Activated B cell treated with CpG ODN at 0.5 μM for 24 hours (primary cell): ENCODE results near the gene PGGT1B. TPM values are rescaled to one million over a fixed set of nuclear protein-coding genes. Genes with fewer than 3 reads are reported as not detected.
"Not testable (repeated sequence)": the region's sequence is repeated elsewhere in the genome, so short reads cannot be mapped to it uniquely, and the experiment has no call there.

ENCODE experiments used
- ATAC-seq: fragments of 200-7000 bp; cut with Tn5 transposase; one replicate; pipeline ENCODE4 v1.10.0; 2021; ENCODE audit warnings: low read depth, mild to moderate bottlenecking, moderate library complexity
- CTCF ChIA-PET: fragments of 350-600 bp; sonication (Branson Sonifier 250); formaldehyde crosslinking; loops from one replicate; lab custom pipeline; 2021; ENCODE audit warnings: antibody characterized with exemption; lab: Charles Lee
- POLR2A ChIA-PET: fragments of 350-600 bp; sonication (Branson Sonifier 250); formaldehyde crosslinking; loops from one replicate; lab custom pipeline; 2021; ENCODE audit warnings: antibody characterized with exemption; lab: Charles Lee
- DNase-seq: peaks from one replicate; pipeline ENCODE4 v3.0.0; 2022
- H3K27ac Mint-ChIP-seq: one replicate; pipeline ENCODE4 v1.8.0; 2020; ENCODE audit warnings: mixed read lengths
- H3K27me3 Mint-ChIP-seq: one replicate; pipeline ENCODE4 v1.8.0; 2021; ENCODE audit warnings: mixed read lengths
- H3K36me3 Mint-ChIP-seq: one replicate; pipeline ENCODE4 v1.8.0; 2021; ENCODE audit warnings: low read depth, mixed read lengths
- H3K4me1 Mint-ChIP-seq: one replicate; pipeline ENCODE4 v1.8.0; 2021; ENCODE audit warnings: mixed read lengths
- H3K4me3 Mint-ChIP-seq: one replicate; pipeline ENCODE4 v1.8.0; 2020; ENCODE audit warnings: mild to moderate bottlenecking, mixed read lengths
- H3K9me3 Mint-ChIP-seq: one replicate; pipeline ENCODE4 v1.8.0; 2020; ENCODE audit warnings: mixed read lengths
- intact Hi-C: fragments of 100-400 bp; cut with micrococcal nuclease; formaldehyde crosslinking; loops from one replicate; pipeline ENCODE4 v1.15.1; 2024
- total RNA-seq: library from RNA; stranded (reverse); gene quantifications from 2 replicates; pipeline ENCODE4 v1.2.3, GENCODE V29; 2022
- TF ChIP-seq, protein P1 (sequence below): fragments of 200-600 bp; IDR thresholded peaks from one replicate; pipeline ENCODE4 v1.8.0; 2022; ENCODE audit warnings: antibody characterized with exemption, mild to moderate bottlenecking

The PGGT1B gene
- total RNA-seq, 1 donor from 2014 or later = 52.1 TPM

DNA sequence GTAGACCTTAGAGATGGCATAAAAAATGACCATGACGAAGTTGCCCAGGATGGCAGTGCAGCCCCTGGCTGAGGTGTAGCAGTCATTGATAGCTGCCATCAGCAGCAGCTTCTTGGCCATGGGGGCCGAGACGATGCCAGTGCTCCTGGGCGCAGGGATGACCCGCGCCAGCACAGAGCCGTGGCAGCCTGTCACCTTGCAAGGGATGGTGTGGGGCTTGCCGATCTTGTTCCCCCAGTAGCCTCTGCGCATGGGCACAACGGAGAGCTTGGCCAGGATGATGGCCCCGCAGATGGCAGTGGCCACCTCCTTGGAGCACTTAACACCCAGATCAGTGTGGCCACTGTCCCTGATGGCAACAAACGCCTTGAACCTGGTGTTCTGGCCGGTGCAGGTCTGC, 2.1 kb upstream of the PGGT1B start:
- intact Hi-C loops = no loop called here
- POLR2A ChIA-PET = interaction anchor here (0.9 kb wide), 1 partner anchor 32 kb away, joined by 4 read pairs; the partner anchor contains the start of gene CCDC112

DNA sequence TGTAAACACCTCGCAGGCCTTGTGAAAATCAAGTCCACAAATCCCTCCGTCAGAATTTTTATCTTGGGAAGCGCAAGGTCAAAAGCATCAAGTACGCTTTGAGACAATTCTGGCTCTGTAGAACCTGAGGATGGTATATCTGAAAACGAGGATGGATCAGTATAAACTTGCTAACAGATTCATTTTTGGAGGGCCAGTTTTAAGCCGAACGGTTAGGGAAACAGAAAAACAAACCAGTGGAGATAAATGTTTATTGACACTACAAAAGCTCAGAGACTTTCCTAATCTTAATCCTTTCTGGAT, 352 bp upstream of the PGGT1B start:
- Mint-ChIP-seq H3K27me3 (no peaks in the 10 kb centered on the region), H3K36me3 (peaks cover 26% of the 10 kb centered on the region), H3K27ac (peak overlapping the region; percentile 96), H3K4me1 (peaks cover 50% of the 10 kb centered on the region), H3K9me3 (no peaks in the 10 kb centered on the region), H3K4me3 (peak overlapping the region; percentile 99)
- no peak for DNase-seq
- no peak for ATAC-seq
- TF ChIP-seq, protein P1, sequence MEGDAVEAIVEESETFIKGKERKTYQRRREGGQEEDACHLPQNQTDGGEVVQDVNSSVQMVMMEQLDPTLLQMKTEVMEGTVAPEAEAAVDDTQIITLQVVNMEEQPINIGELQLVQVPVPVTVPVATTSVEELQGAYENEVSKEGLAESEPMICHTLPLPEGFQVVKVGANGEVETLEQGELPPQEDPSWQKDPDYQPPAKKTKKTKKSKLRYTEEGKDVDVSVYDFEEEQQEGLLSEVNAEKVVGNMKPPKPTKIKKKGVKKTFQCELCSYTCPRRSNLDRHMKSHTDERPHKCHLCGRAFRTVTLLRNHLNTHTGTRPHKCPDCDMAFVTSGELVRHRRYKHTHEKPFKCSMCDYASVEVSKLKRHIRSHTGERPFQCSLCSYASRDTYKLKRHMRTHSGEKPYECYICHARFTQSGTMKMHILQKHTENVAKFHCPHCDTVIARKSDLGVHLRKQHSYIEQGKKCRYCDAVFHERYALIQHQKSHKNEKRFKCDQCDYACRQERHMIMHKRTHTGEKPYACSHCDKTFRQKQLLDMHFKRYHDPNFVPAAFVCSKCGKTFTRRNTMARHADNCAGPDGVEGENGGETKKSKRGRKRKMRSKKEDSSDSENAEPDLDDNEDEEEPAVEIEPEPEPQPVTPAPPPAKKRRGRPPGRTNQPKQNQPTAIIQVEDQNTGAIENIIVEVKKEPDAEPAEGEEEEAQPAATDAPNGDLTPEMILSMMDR = no peak
- POLR2A ChIA-PET = interaction anchor here (1.1 to 2.5 kb wide), 6 partner anchors 11 to 281 kb away, joined by 3 to 16 read pairs (median 5); partner anchors contain the start of genes CCDC112 and FEM1C
- intact Hi-C loops = no loop called here
- CTCF ChIA-PET = no interaction called here

More for the DNA sequence above, 2.1 kb upstream of the PGGT1B start:
- Mint-ChIP-seq H3K9me3 (no peaks in the 10 kb centered on the region), H3K27me3 (no peaks in the 10 kb centered on the region), H3K4me1 (peaks cover 32% of the 10 kb centered on the region), H3K36me3 (peaks cover 13% of the 10 kb centered on the region), H3K4me3 (no peak overlapping the region), H3K27ac (no peak overlapping the region)
- ATAC-seq (no peak), DNase-seq (no peak)
- TF ChIP-seq, protein P1 = no peak
- CTCF ChIA-PET = no interaction called here

DNA sequence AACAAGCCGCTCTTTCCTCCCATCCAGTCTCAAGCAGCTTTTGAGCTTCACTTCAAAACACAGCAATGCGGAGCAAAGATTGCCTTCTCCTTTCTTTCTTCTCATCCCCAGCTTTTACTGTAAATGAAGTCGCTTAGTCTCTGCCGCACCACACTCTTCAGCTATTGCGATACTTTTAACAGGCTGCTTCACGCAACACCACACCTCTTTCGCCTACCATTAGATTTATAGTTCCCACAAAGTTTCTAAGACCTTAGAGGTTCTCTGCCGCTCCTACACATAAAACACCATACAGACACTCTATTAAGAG, 711 bp downstream of the PGGT1B start:
- ATAC-seq = peak; percentile 30
- ChIA-PET CTCF (interaction anchor here (0.6 to 1.6 kb wide), 5 partner anchors 11 to 340 kb away, joined by 3 to 8 read pairs (median 4); partner anchors contain the start of gene TICAM2), POLR2A (interaction anchor here (0.5 to 2.5 kb wide), 12 partner anchors 11 to 579 kb away, joined by 3 to 16 read pairs (median 5); partner anchors contain the start of genes AP3S1, ATG12, CCDC112 and FEM1C)
- intact Hi-C loops = loop anchor here (1.0 kb wide), 4 partner anchors 34 to 579 kb away; partner anchors contain the start of genes AP3S1, ATG12, CCDC112 and TRIM36
- H3K27ac Mint-ChIP-seq = peak overlapping the region; percentile 96
- H3K9me3 Mint-ChIP-seq = no peaks in the 10 kb centered on the region
- no peak for DNase-seq
- H3K4me3 Mint-ChIP-seq = peak overlapping the region; percentile 99
- no peaks in the 10 kb centered on the region for H3K27me3 Mint-ChIP-seq
- H3K4me1 Mint-ChIP-seq = peaks cover 53% of the 10 kb centered on the region
- H3K36me3 Mint-ChIP-seq = peaks cover 27% of the 10 kb centered on the region
- TF ChIP-seq, protein P1 = no peak

DNA sequence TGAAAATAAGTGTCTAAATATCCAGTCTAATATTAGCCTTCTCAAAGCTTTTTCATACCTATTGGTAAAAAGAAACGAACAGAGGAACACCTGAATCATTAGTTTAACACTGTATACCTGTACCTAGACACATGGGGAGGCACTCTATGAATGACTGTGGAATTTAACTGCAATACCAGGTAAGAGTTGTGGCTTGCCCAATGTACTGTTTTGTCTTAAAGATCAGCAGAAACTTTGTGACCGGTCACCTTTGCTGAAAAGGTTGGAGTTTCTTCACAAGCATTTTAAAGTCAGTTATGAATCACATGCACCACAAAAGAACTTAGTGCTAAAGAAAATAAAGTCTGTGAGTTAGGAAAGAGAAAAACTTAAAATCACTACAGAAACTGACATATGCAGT, 2.4 kb downstream of the PGGT1B start:
- H3K27ac Mint-ChIP-seq = no peak overlapping the region
- peaks cover 43% of the 10 kb centered on the region for H3K36me3 Mint-ChIP-seq
- ChIA-PET CTCF (no interaction called here), POLR2A (no interaction called here)
- no peak overlapping the region for H3K4me3 Mint-ChIP-seq
- DNase-seq = no peak
- intact Hi-C loops = no loop called here
- TF ChIP-seq, protein P1 = no peak
- H3K27me3 Mint-ChIP-seq = no peaks in the 10 kb centered on the region
- H3K4me1 Mint-ChIP-seq = peaks cover 64% of the 10 kb centered on the region
- H3K9me3 Mint-ChIP-seq = no peaks in the 10 kb centered on the region
- ATAC-seq = no peak

DNA sequence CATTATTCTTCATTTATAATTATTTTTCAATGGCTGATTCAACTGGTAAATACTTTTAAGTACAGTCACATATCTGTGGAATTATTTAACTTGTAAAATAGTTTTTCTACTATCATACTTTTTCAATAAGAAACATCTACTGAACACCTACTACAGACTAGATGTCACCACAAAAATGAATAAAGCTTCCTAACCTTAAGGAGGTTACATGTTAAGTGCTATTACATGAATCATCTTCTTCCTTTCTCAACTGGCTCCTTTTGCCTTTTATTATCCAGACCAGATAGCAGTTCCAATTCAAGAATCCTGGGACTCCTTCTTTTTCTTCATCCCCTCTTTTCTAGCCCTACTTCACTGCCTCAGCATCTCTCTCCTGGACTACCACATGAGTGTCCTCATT, 4.7 kb downstream of the PGGT1B start:
- Mint-ChIP-seq H3K36me3 (peaks cover 48% of the 10 kb centered on the region), H3K4me1 (peaks cover 69% of the 10 kb centered on the region), H3K27me3 (no peaks in the 10 kb centered on the region), H3K9me3 (no peaks in the 10 kb centered on the region), H3K27ac (no peak overlapping the region), H3K4me3 (no peak overlapping the region)
- CTCF ChIA-PET = no interaction called here
- DNase-seq = no peak
- intact Hi-C loops = no loop called here
- POLR2A ChIA-PET = no interaction called here
- TF ChIP-seq, protein P1 = no peak
- no peak for ATAC-seq

DNA sequence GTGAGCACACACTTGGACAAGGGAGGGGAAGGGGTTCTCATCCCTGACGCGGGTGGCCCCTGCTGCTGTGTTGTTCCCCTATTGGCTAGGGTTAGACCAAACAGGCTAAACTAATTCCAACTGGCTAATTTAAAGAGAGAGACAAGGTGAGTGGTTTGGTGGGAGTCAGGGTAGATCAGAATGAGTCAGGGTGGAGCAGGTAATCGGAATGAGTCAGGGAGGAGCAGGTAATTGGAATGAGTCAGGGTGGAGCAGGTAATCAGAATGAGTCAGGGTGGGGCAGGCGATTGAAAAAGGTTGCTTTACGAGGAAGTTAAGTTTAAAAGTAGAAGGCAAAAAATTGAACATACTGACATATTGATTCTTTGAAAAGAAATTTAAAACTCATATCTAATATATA, 13.3 kb downstream of the PGGT1B start:
- POLR2A ChIA-PET, H3K4me3 Mint-ChIP-seq, H3K27me3 Mint-ChIP-seq, ATAC-seq, DNase-seq, H3K9me3 Mint-ChIP-seq: not testable (repeated sequence)
- H3K4me1 Mint-ChIP-seq = peaks cover 19% of the 10 kb centered on the region
- peak overlapping the region; percentile 54 for H3K27ac Mint-ChIP-seq
- CTCF ChIA-PET = interaction anchor here (7.9 kb wide), 1 partner anchor 151 kb away, joined by 135 read pairs; no protein-coding TSS in a partner anchor
- peaks cover 40% of the 10 kb centered on the region for H3K36me3 Mint-ChIP-seq
- intact Hi-C loops = loop anchor here (5.0 kb wide), 2 partner anchors 797 to 1572 kb away; no protein-coding TSS in a partner anchor
